Fibroblast of skin of right biceps (primary cell): ENCODE results near the gene ARL6IP5.

Experiments used
- DNase-seq: peaks from one replicate; pipeline ENCODE4 v3.0.0-alpha.2; 2013

ARL6IP5 gene

DNA sequence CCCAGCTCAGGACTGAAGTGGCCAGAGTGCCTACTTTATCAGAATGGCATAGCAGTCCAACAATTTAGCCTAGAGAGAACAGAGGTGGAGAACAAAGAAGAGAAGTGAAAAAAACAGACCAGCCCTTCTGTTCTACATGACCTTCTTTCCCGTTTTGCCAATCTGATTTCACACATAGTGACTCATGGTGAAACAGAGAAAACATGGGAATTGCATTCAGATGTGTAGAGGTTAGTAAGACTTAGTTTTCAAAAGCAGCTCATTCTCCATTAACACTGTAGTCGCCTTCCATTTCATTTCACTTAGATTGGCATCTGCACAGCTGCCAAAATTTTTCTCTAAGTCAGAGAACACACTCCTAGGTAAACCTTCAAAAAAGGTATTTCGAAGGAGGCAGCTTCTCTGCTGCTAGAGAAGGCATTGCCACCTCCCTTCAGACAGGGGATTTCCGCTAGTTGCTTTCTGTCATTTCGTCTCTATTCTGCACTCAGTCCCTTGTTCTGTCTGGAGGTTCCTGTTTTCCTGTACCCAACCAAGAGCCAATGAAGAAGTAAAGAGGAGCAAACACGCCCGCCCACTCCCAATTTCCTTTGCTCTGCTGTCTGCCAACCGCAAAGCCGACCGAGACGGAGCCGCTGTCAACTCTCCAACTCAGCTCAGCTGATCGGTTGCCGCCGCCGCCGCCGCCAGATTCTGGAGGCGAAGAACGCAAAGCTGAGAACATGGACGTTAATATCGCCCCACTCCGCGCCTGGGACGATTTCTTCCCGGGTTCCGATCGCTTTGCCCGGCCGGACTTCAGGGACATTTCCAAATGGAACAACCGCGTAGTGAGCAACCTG is at the start of gene ARL6IP5:
ARL6IP5 (plus strand) TSS at position 612 of the 842 bp plus-strand sequence; CDS start at position 723, 111 bp downstream.
- DNase-seq: peak; percentile 94

DNA sequence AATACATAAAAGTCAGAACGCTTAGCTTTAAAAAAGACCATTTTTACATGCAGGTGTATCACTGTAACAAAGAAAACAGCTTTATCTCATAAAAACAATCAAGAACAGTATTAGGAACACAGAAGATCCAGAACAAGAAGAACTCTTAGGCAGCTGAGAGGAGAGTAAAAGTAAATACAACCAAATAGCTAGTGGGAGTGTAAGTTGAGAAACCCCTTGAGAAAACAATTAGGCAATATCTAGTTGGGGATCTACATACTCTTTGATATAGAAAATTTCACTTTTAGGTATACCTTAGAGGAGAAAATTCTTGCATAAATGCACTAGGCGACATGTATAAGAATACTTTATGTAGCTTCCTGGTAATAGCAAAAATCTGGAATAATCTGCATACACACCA is 40.1 kb upstream of the ARL6IP5 start:
- no peak for DNase-seq

- no peak for DNase-seq
These were observed 35.7 kb upstream of the ARL6IP5 start for GRCh38 chr3:69048990-69049389.

DNA sequence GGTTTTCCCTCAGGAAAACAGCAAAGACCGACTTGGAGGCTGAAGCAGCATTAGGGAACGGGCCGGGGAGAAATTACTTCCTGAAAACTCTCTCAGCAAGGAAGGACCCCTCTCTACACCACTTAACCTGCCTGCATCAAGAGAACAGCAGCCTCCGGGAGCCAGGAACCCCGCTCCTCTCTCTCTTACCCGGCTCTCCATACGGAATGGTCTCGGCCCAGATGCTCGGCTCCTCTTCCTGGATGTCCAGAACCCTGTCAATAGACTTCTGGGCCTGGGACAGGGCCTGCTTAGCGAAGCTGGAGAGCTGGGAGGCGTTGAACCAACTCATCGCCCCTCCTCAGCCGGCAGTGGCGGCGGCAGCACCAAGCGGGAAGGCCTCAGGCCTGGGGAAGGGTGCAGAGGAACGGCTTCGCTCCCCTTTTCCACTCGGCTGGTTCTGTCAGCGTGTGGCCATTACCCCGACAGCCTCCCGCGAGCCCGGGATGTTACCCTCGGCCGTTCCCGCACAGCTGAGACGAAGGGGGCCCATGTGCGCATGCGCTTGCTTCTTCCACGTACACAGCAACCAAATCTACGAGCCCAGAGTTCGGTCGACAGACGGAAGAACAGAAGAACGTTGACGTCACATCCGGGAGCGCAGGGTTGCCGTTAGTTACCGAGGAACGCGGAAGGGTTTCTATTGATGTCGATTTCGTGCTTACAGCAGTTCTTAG is 32.8 kb upstream of the ARL6IP5 start, which contains the start of gene TMF1:
TMF1 (minus strand) TSS at position 578 of the 716 bp plus-strand sequence; CDS start at position 331, 247 bp downstream.
- DNase-seq: peak; percentile 99

GRCh38 chr3:69052472-69052898 is 32.3 kb upstream of the ARL6IP5 start:
- no peak for DNase-seq

DNA sequence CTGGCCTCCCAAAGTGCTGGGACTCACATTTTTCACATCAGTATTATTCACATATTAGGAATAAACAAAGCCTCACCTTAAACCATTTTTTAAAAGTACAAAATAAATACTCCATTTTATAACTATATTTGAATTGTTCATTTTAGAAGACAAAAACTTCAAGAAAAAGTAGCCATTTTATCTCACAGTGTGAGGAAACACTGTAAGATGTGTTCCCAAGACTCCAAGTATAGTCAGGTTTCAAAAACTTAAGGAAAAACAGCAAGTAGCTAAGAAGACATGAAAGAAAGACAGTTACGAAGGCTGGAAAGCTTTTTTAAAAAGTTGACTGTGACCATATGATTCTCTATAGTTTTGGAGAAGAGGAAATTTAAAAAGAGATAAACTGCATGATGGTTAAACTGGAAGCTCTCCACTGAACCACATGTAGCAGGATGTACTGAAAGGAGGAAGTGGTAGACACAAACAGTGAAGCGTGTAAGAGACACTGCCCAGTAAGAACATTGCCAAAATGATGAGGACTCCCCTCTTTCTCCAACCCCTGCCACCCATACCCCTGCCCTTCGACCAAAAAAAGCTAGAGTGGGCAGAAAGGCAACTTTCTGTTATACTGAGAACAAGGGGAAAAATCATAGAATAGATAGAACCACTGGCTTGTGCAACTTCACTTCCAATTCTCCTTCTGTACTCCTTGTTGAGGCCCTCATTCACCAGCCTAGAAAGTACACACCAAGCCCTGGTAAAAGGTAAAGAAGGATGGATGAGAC is 26.4 kb upstream of the ARL6IP5 start:
- DNase-seq: no peak

- no peak for DNase-seq
These were observed 25.9 kb upstream of the ARL6IP5 start for GRCh38 chr3:69058947-69059224.

DNA sequence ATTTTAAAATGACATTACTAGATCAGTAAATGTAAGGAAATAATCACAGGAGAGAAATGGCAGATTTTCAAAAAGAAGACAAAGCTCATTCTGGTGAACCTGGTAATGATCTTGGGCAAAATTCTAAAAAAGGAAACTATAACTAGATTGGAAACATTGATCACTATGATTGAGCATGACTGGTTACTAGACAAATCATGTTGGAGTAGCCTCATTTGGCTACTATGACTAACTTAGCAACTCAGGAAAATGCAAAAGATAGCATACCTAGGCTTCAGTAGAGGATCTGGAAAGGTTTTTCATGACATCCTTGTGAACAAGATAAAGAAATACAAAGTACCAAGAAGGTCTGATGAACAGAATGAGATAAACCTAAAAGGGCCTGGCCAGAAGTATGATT is 25.0 kb upstream of the ARL6IP5 start:
- no peak for DNase-seq

DNA sequence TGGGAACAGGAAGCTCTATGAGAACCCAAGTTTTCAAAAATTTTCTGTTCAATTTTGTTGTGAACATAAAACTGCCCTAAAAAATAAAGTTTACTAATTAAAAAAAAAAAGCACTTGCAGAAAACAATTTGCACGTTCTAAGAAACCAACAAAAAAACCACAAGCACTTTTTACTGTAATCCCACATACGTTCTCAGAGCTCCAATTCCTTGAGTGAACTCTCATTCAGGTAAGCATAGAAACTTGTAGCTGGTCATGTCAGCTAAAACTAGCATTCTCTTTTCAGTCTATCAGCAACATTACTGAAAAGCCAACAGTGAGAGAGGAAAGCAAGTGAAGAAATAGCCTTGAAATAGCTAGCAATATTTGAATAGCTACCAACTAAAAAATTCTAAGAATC is 21.1 kb upstream of the ARL6IP5 start:
- no peak for DNase-seq

GRCh38 chr3:69065318-69065964 is 19.3 kb upstream of the ARL6IP5 start:
- no peak for DNase-seq

DNA sequence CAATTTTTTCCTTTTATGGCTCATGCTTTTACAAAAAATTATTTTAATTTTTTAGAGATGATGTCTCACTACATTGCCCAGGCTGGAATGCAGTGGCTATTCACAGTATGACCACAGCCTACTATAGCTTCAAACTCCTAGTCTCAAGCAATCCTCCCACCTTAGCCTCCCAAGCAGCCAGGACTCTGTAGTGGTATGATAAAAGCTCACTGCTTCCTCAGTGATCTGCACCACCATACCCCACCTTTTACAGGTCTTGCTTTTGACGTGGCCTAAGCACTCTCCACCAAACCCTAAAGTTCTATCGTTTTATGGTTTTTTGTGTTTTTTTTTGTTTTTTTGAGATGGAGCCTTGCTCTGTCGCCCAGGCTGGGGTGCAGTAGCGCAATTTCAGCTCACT is 18.6 kb upstream of the ARL6IP5 start:
- DNase-seq: no peak

DNA sequence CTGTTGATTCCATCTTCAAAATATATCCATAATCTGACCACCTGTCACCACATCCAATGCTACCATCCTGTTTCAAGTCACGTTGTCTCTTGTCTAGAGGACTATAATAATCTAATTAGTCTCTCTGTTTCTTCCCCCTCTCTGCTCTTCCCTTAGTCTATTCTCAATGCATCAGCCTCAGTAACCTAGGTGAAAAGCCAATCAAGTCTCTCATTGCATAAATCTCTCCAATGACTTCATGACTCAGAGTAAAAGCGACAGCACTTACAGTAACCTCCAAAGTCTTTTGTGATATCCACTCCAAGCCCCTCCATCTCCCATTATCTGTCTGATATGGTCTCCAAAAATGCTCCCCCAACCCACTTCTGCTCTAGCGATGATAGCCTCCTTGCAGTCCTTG is 11.8 kb upstream of the ARL6IP5 start:
- no peak for DNase-seq

GRCh38 chr3:69079269-69080159 is 5.2 kb upstream of the ARL6IP5 start:
- DNase-seq: peak; percentile 12

- peak; percentile 87 for DNase-seq
These were observed 4.4 kb upstream of the ARL6IP5 start, which contains the start of gene UBA3 for GRCh38 chr3:69080233-69080920. Gene UBA3, minus strand, starts transcription at chr3:69080365. Its CDS starts 12 bp downstream, at chr3:69080353.

GRCh38 chr3:69081583-69082262 is 3.0 kb upstream of the ARL6IP5 start:
- DNase-seq: peak; percentile 46

DNA sequence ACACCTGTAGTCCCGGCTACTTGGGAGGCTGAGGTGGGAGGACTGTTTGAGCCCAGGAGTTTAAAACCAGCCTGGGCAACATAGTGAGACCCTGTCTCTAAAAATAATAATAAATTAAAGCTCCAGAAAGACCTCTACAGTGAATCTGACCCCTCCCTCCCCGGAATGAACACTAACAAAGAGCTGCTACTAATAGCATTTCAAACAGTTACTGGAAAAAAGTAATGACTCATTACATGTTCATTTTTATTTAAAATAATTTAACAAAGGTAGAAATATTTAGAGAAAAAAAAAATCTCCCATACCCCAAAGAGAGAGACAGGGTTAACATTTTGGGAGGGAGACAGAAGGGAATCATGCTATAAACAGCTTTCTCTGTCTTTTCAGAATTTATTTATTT is 2.4 kb upstream of the ARL6IP5 start:
- DNase-seq: no peak

DNA sequence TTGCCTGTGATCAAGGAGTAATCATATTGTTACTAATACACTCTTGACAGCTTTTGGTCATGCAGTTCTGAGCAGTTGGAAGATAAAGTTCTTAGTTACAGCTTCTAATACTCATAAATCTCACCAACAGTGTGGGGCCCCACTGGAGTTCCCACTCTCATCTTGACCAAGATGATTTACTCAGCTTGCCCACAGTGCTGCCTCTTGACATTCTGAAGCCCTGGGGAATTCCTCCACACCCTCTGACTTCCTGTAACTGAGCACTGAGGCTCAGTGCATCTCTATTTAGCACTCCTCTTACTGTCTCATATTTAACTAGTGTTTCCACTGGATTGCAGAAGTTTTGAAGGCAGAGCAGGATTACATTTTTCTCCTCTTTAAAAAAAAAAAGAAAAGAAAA is 1.9 kb upstream of the ARL6IP5 start:
- DNase-seq: peak; percentile 82

DNA sequence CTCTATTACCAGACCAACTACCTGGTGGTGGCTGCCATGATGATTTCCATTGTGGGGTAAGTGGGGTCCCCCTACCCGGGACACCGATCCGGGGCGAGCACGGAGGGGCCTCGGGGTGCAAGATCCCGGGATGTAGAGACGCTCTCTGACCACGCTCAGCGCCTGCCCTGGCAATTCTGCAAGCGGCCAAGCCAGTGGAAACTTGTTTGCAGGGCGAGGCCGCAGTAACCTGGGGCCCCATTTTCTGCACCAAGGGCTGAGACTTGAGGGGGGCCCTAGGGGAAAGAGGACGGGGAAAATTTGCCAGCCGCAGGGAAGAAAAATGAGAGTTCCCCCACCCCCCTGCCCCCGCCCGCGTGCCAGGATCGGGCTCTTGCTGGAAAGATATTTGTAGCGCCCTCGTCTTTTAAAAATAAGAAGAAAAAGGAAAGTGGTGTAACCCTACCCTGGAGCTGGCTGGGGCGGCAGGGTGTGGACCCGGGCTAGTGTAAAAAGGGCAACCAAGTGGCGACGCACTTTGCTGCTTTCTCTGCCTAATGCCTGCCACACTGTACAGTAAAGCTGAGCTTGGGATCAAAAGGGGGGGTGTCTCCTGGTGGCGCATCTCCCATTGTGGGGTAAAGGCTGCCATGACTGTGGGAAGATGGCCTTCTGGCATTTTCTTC is 563 bp downstream of the ARL6IP5 start:
- DNase-seq: peak; percentile 6

- DNase-seq: peak; percentile 95
These were observed 1.3 kb downstream of the ARL6IP5 start for GRCh38 chr3:69085833-69086722.
